ENCODE measurements around the gene CNGB1. TPM values are rescaled to one million over a fixed set of nuclear protein-coding genes. Genes with fewer than 3 reads are reported as not detected.
A peak's percentile ranks its signal among the peaks of the same experiment; 100 is the strongest.

The CNGB1 gene
- total and polyA plus RNA-seq, 10 donors, result 0.02 to 0.12 TPM; not detected in 8

GRCh38 chr16:57995721-57996405 is 24.9 kb upstream of the CNGB1 start:
- peak overlapping the region in 4 of 8 donors; percentile 26 to 64 (median 32) for H3K27ac ChIP-seq
- H3K9me3 ChIP-seq, result no peaks in the 10 kb centered on the region
- intact Hi-C loops (cut with DNase I; ENCODE audit: low total_unique reads), result no loop called here
- H3K4me3 ChIP-seq, result no peak overlapping the region
- TF ChIP-seq POLR2A (IDR thresholded peaks at IDR 0.05) (no peak), POLR2AphosphoS5 (IDR thresholded peaks at IDR 0.05) (peak in 1 of 3 donors; percentile 4)
- DNase-seq, result peak; percentile 72
- peaks cover 21 to 74% (median 59%) of the 10 kb centered on the region in 6 donors for H3K4me1 ChIP-seq
- peaks cover 7 to 52% (median 29%) of the 10 kb centered on the region in 6 donors for H3K36me3 ChIP-seq
- WGBS, 5 donors, result 90 to 94% (median 92%) methylated on average over 16 to 18 of the region's 18 CpGs
- no peaks in the 10 kb centered on the region for H3K27me3 ChIP-seq (replicated peaks in 1 of 7)

GRCh38 chr16:57994778-57995177 is 23.9 kb upstream of the CNGB1 start:
- no peaks in the 10 kb centered on the region for H3K27me3 ChIP-seq (replicated peaks in 1 of 7)
- WGBS, 5 donors, result 3 to 26% (median 10%) methylated on average over 4 of the region's 4 CpGs
- TF ChIP-seq POLR2A (IDR thresholded peaks at IDR 0.05) (no peak), POLR2AphosphoS5 (IDR thresholded peaks at IDR 0.05) (peak in 1 of 3 donors; percentile 56), CTCF (IDR thresholded peaks at IDR 0.05 in 8 of 11, conservative IDR thresholded peaks at IDR 0.05 in 3 of 11) (peak in 8 of 11 experiments; percentile 30 to 70 (median 52))
- H3K27ac ChIP-seq, result peak overlapping the region in 6 of 8 donors; percentile 9 to 64 (median 28)
- H3K36me3 ChIP-seq, result peaks cover 7 to 52% (median 29%) of the 10 kb centered on the region in 6 donors
- peaks cover 21 to 70% (median 56%) of the 10 kb centered on the region in 6 donors for H3K4me1 ChIP-seq
- H3K9me3 ChIP-seq, result no peaks in the 10 kb centered on the region
- intact Hi-C loops (cut with DNase I; ENCODE audit: low total_unique reads), result no loop called here
- no peak overlapping the region for H3K4me3 ChIP-seq
- DNase-seq, result peak; percentile 92

- Histone ChIP-seq H3K27ac (peak overlapping the region in 3 of 8 donors; percentile 31 to 64 (median 33)), H3K4me3 (no peak overlapping the region), H3K9me3 (no peaks in the 10 kb centered on the region), H3K4me1 (peaks cover 21 to 66% (median 51%) of the 10 kb centered on the region in 6 donors), H3K36me3 (peaks cover 7 to 52% (median 29%) of the 10 kb centered on the region in 6 donors), H3K27me3 (replicated peaks in 1 of 7) (no peaks in the 10 kb centered on the region)
- intact Hi-C loops (cut with DNase I; ENCODE audit: low total_unique reads), result no loop called here
- TF ChIP-seq CTCF (IDR thresholded peaks at IDR 0.05 in 8 of 11, conservative IDR thresholded peaks at IDR 0.05 in 3 of 11) (no peak), POLR2A (IDR thresholded peaks at IDR 0.05) (no peak), POLR2AphosphoS5 (IDR thresholded peaks at IDR 0.05) (no peak)
- peak; percentile 68 for DNase-seq
- WGBS, 5 donors, result 87 to 97% (median 91%) methylated on average over 4 of the region's 4 CpGs
These were observed 23.4 kb upstream of the CNGB1 start for GRCh38 chr16:57994361-57994760.

DNA sequence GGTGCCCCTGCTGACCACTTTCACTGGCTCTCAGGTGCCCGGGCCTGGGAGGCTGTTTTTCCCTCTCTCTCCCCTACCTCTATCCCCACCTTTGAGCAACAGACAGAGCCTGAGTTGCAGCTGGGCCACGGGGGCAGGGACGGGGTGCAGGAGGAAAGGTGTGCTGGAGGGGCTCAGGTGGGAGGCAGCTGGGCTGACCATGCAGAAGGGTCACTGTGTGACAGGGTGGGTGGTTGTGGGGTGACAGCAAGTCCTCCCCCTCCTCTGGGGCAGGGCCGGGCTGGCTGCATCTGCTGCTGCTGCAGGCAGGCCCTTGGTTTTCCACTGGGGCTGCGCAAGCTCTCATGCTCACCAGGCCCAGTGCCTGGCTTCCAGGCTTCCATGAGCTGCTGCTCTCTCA is 23.0 kb upstream of the CNGB1 start:
- Histone ChIP-seq H3K36me3 (peaks cover 7 to 52% (median 29%) of the 10 kb centered on the region in 6 donors), H3K9me3 (no peaks in the 10 kb centered on the region), H3K27me3 (replicated peaks in 1 of 7) (no peaks in the 10 kb centered on the region), H3K27ac (peak overlapping the region in 3 of 8 donors; percentile 33 to 64 (median 38)), H3K4me3 (no peak overlapping the region), H3K4me1 (peaks cover 21 to 62% (median 47%) of the 10 kb centered on the region in 6 donors)
- WGBS, 5 donors, result 59 to 88% (median 86%) methylated on average over 3 to 5 of the region's 5 CpGs
- intact Hi-C loops (cut with DNase I; ENCODE audit: low total_unique reads), result no loop called here
- TF ChIP-seq POLR2A (IDR thresholded peaks at IDR 0.05), result no peak
- no peak for TF ChIP-seq CTCF (IDR thresholded peaks at IDR 0.05 in 8 of 11, conservative IDR thresholded peaks at IDR 0.05 in 3 of 11)
- peak in 1 of 3 donors; percentile 44 for TF ChIP-seq POLR2AphosphoS5 (IDR thresholded peaks at IDR 0.05)
- DNase-seq, result peak; percentile 79
